Sigmoid colon (tissue), 4 donors: Measurements from ENCODE around the gene HOXB4.

Experiments used
- EP300 ChIP-seq, 4 donors: sonication (generic); formaldehyde crosslinking; IDR thresholded peaks; one replicate each; pipeline ENCODE4 v1.6.1; 2017; ENCODE audit warnings: antibody characterized with exemption in 4 of 4
- TF ChIP-seq, protein P1 (sequence below), 4 experiments: fragments of 450-650 bp in 3 of 4; fragments of 200-600 bp in 1 of 4; IDR thresholded peaks; one replicate each; pipeline ENCODE4 v1.5.1; 2016 to 2019; ENCODE audit warnings: antibody characterized with exemption in 4 of 4, mild to moderate bottlenecking in 3 of 4, moderate library complexity in 2 of 4

DNA sequence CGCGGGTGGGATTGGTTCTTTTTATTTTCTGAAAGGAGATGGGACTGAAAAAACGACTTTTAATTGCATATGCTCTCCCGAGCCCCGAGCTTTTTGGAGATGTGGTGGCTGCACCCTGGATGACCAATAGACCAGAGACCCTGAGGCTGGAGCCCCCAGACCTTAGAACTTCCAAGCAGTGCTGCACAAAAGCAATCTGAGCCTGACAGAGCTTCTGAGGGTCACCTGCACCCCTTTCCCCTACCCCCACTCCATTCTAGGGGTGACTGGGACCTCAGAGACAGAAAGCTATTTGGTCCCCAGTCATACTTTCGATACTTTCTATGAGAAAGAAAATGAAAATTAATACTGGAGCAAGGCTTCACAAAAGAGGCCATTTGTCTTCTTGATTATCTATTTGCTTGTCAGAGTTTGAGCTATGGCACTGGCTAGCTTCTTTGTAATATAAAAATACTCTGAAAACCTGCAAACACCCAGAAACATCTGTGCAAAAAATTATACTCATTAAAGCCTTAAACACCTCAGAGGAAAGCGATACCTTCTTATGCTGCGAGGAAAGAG, 3.6 kb downstream of the HOXB4 start:
- TF ChIP-seq EP300 (IDR thresholded peaks at IDR 0.05): no peak
- TF ChIP-seq, protein P1, sequence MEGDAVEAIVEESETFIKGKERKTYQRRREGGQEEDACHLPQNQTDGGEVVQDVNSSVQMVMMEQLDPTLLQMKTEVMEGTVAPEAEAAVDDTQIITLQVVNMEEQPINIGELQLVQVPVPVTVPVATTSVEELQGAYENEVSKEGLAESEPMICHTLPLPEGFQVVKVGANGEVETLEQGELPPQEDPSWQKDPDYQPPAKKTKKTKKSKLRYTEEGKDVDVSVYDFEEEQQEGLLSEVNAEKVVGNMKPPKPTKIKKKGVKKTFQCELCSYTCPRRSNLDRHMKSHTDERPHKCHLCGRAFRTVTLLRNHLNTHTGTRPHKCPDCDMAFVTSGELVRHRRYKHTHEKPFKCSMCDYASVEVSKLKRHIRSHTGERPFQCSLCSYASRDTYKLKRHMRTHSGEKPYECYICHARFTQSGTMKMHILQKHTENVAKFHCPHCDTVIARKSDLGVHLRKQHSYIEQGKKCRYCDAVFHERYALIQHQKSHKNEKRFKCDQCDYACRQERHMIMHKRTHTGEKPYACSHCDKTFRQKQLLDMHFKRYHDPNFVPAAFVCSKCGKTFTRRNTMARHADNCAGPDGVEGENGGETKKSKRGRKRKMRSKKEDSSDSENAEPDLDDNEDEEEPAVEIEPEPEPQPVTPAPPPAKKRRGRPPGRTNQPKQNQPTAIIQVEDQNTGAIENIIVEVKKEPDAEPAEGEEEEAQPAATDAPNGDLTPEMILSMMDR (IDR thresholded peaks at IDR 0.05): no peak
